Measurements from ENCODE around the gene SLC35B4.

SLC35B4 gene

DNA sequence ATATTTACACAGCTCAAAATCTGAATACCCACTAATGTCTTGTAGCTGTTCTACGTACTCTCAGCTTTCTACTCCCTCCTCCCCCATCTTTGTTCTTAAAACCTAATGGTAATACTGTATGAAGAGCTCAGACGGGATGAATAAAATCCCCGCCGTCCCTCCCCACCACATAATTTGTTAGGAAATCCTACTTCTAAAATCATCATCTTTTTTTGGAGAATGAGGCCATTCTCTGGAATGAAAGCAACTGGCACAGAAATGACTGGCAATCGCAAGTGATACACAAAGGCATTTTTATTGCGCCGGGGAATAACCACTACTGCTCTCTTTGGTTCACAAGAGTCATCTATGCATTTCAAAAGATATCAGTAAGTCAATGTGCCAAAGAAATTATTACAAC, 27.3 kb downstream of the SLC35B4 start:
- no peak for DNase-seq

DNA sequence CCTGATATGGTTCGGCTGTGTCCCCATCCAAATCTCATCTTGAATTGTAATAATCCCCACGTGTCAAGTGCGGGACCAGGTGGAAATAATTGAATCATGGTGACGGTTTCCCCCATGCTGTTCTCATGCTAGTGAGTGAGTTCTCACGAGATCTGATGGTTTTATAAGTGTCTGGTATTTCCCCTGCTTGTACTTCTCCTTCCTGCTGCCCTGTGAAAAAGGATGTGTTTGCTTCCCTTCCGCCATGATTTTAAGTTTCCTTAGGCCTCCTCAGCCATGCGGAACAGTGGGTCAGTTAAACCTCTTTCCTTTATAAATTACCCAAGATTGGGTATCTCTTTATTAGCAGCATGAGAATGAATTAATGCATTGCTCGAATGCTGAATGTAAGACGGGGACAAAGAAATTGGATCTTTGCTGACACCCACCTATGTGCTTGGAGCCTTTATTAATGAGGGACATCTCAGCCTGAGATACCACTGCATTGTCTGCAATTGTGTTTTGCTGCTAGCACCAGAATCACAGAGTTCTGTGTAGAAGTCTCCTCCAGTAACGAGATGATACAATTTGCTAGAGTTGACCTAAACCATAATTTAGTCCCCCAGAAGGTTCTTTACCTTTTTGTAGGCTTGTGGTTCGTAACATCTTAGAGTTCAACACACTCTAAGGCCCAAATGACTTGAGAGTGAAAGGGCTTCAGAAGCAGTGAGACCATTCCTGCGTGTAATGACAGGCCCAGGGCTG, 28.6 kb downstream of the SLC35B4 start:
- no peak for DNase-seq

- DNase-seq, result no peak
Observed at GRCh38 chr7:134284952-134285351, 31.8 kb downstream of the SLC35B4 start.

- DNase-seq, result no peak
Observed at GRCh38 chr7:134284011-134284410, 32.7 kb downstream of the SLC35B4 start.

GRCh38 chr7:134280508-134280907, 36.2 kb downstream of the SLC35B4 start:
- no peak for DNase-seq

GRCh38 chr7:134279898-134280297, 36.8 kb downstream of the SLC35B4 start:
- no peak for DNase-seq

- DNase-seq, result no peak
Observed at GRCh38 chr7:134279336-134279735, 37.4 kb downstream of the SLC35B4 start.

DNA sequence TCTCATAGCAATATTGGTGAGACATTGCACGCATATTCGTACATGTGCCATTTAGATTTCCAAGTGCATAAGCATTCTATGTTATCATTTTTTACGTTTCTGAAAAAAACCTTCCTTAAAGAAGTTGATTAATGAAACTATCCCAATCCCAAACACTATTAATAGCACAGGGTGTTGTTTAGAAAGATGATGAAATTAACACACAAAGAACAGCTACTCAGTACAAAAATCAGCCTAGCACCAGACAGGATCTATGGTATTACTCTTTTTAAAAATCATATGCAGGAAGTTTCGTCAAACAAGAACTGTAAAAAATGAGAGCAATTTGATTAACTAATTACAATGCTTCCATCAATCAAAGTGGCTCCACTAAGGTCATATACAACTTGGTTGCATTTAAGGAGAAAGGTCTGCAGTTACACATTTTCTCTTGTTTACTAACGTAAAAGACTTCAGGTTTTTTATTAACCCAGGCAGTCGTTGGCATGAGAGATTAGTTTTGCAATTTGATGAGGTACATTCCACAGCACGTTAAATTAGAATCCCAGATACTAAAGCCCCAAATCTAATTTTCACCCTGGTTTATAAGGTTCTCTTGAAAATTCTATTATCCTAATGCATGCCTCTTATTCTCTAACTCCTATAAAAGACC, 38.1 kb downstream of the SLC35B4 start:
- DNase-seq, result no peak

DNA sequence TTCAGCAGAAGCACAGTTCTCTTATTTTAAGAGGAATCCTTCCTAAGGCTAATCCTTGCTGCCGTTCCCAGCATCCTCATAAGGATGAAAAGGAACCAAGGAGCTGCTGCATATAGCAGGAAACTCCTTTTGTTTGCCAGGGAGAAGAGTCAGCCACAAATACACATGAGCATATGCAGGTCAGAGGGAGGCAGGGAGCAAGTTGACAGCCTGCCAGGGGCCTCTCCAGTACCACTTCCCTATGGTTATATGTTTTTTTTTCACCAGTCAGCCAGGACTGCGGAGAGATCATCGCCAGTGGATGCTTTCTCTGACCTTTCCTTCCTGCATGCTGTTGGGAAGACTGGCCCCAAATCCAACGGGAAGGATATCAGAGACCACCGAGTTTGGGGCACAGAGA, 39.8 kb downstream of the SLC35B4 start:
- DNase-seq, result no peak

DNA sequence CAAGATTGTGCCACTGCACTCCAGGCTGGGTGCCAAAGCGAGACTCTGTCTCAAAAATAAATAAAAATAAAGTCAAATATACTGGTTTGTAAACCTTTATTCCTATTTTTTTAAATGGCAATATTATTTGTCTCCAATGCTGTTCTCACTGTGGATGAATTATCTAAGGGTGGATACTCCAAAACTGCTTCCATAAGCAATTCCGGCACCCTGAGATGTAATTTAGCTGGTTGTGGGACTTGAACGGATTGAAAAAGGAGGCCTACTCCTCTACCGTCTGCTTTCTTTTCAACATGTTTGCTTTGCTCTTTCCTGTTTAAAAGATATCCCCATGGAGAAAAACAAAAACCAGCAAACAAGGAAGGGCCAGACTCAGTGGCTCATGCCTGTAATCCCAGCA, 54.4 kb downstream of the SLC35B4 start:
- no peak for DNase-seq

GRCh38 chr7:134255814-134256213, 60.9 kb downstream of the SLC35B4 start:
- no peak for DNase-seq

- no peak for DNase-seq
Observed at GRCh38 chr7:134254311-134254710, 62.4 kb downstream of the SLC35B4 start.

DNA sequence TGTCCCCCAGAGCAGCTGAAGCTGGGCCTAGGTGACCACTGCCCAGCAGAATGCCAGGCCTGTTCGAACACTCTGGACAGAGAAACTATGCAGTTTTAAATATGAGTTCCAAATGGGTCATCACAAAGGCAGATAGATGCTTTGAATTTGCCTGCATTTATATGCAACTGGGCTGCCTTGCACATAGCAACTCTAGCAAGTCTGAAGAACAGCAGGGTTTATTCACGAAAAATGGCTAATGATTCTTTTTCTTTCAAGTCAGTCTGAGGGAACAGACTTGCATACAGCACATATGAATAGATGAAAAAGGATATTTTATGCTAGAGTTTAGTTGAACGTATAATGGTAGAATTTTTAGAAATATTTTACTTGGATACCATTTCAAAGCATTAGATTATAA, 68.5 kb downstream of the SLC35B4 start:
- DNase-seq, result no peak

DNA sequence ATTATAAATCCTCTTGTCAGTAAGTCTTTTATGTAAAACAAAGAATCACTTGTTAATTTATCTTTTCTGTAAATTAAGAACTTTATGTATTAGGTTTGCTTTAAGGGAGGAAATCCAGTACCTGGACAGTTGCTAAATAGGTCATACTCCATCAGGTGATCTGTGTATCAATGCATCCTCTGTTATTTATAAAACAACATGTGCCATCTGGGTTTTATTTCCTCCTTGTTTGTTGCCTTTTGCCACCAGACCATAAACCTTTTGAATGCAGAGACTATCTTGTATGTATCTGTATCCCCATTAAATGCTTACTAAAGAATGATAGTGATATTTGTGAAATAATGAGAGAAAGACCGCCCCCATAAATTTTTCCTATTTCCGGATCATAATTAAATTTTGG, 70.0 kb downstream of the SLC35B4 start:
- no peak for DNase-seq

- DNase-seq, result no peak
Observed at GRCh38 chr7:134246347-134246746, 70.4 kb downstream of the SLC35B4 start.

DNA sequence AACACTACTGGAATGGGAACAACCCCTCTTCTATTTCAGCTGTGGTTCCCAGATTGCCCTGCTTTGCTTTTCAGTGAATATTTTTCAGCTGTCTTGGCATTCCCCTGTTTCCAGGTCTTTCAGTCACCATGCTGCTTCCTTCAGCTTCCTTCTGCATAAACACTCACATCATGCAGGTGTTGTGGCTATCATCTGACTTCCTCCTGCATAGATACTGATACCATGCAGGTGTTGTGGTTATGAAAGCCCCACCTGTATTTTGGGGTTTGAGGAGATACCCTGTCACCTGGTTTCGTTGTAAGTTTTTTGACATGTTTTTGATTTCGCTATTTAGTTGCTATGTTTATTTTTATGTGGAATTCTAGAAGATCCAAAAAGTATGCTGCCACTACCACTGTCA, 71.5 kb downstream of the SLC35B4 start:
- no peak for DNase-seq
